GM13976 (cell line): Measurements from ENCODE around the gene MYO6.

Experiments
- DNase-seq: peaks from one replicate; pipeline ENCODE4 v3.0.0; 2012; ENCODE audit warnings: low spot score
- CTCF ChIP-seq: IDR thresholded peaks from 2 replicates; pipeline ENCODE4 v1.5.1; 2012; ENCODE audit warnings: borderline replicate concordance, mild to moderate bottlenecking; ENCODE audit not compliant: insufficient read depth; ENCODE audit errors: extremely low read depth, missing control alignments, control extremely low read depth
- in situ Hi-C: fragments of 300-500 bp; cut with MboI; formaldehyde crosslinking; loops from one replicate; pipeline ENCODE4 v1.12.0; 2022; ENCODE audit warnings: low sequenced_read_pairs, mixed read lengths, inconsistent platforms; ENCODE audit not compliant: unreplicated experiment

Gene MYO6

GRCh38 chr6:75786152-75786551 is 37.1 kb downstream of the MYO6 start:
- in situ Hi-C loops, result no loop called here
- DNase-seq, result no peak

GRCh38 chr6:75788894-75789293 is 39.9 kb downstream of the MYO6 start:
- TF ChIP-seq CTCF, result no peak
- in situ Hi-C loops, result no loop called here
- no peak for DNase-seq

More at GRCh38 chr6:75786152-75786551, 37.1 kb downstream of the MYO6 start:
- no peak for TF ChIP-seq CTCF

DNA sequence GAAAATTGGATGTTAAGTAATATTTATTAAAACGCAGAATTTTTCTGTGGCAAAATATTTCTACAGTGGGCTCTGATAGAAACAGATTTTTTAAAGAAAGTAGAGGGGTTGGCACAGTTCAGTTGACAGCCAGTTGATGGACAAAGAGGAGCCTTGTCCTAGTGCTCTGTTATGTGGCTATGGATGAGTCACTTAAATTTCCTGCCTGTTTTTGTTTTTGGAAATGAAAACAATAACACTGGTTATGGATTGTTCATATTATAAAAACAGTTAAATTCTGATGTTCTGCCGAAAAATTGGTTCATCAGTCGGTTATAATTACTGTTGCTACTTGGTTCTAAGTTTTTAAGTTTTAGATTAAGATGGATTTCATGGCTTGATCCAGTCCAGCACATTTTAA is 42.8 kb downstream of the MYO6 start:
- in situ Hi-C loops, result no loop called here
- no peak for TF ChIP-seq CTCF
- DNase-seq, result no peak

- DNase-seq, result no peak
- in situ Hi-C loops, result no loop called here
- TF ChIP-seq CTCF, result no peak
Observed at GRCh38 chr6:75794351-75794846, 45.4 kb downstream of the MYO6 start.

GRCh38 chr6:75794954-75795739 is 46.1 kb downstream of the MYO6 start:
- in situ Hi-C loops, result no loop called here
- DNase-seq, result no peak
- TF ChIP-seq CTCF, result no peak

GRCh38 chr6:75796723-75797122 is 47.7 kb downstream of the MYO6 start:
- in situ Hi-C loops, result no loop called here
- DNase-seq, result no peak

More at GRCh38 chr6:75796723-75797122, 47.7 kb downstream of the MYO6 start:
- TF ChIP-seq CTCF, result no peak
